VCaP (cell line): ENCODE data around the gene UQCRH.
A peak's percentile ranks its signal among the peaks of the same experiment; 100 is the strongest.

Experiments used
- H3K27ac ChIP-seq: fragments of 450-650 bp; 2 replicates; pipeline ENCODE4 v1.5.1; 2017
- TF ChIP-seq, protein P1 (sequence below): fragments of 450-650 bp; conservative IDR thresholded peaks from 2 replicates; pipeline ENCODE4 v1.5.1; 2017; ENCODE audit warnings: mild to moderate bottlenecking, moderate library complexity

Gene UQCRH

GRCh38 chr1:46303038-46303871 lies at the start of gene UQCRH, which contains the start of gene LRRC41:
TSS of gene UQCRH (plus strand) at chr1:46303698. CDS start at chr1:46303767, 69 bp downstream.
TSS of gene LRRC41 (minus strand) at chr1:46303616. CDS start at chr1:46303322, 294 bp downstream.
- H3K27ac ChIP-seq: peak within 1 kb of the TSS; percentile 98
- TF ChIP-seq, protein P1, sequence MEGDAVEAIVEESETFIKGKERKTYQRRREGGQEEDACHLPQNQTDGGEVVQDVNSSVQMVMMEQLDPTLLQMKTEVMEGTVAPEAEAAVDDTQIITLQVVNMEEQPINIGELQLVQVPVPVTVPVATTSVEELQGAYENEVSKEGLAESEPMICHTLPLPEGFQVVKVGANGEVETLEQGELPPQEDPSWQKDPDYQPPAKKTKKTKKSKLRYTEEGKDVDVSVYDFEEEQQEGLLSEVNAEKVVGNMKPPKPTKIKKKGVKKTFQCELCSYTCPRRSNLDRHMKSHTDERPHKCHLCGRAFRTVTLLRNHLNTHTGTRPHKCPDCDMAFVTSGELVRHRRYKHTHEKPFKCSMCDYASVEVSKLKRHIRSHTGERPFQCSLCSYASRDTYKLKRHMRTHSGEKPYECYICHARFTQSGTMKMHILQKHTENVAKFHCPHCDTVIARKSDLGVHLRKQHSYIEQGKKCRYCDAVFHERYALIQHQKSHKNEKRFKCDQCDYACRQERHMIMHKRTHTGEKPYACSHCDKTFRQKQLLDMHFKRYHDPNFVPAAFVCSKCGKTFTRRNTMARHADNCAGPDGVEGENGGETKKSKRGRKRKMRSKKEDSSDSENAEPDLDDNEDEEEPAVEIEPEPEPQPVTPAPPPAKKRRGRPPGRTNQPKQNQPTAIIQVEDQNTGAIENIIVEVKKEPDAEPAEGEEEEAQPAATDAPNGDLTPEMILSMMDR: no peak

DNA sequence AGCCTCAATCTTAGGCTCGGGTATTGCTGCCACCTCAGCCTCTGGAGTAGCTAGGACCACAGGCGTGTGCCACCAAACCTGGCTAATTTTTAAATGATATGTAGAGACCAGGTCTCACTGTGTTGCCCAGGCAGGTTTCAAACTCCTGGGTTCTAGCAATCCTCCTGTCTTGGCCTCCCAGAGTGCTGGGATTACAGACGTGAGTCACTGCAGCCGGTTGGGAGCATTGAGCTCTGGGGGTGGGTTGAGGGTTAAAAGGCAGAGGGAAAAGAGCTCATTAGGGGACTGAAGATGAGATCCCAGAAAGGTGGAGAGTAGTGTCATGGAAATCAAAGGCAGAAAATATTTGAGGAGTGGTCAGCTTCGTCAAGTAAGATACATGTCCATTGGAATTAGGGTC lies 48.8 kb upstream of the UQCRH start:
- TF ChIP-seq, protein P1: no peak
- H3K27ac ChIP-seq: no peak overlapping the region

DNA sequence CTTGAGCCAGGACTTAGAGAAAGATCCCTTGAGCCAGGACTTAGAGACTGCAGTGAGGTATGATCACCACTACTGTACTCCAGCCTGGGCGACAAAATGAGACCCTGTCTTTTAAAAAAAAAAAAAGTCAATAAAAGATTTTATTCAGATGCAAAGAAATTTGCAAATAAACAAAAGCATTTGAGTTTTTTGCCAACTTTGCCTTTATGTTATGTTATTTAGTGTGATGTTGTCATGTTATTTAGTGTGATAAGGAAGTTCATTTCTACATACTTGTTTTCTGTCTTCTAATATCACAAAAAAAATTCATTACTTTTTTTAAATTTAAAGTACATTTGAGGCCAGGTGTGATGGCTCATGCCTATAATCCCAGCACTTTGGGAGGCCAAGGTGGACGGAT lies 47.0 kb upstream of the UQCRH start:
- no peak overlapping the region for H3K27ac ChIP-seq
- TF ChIP-seq, protein P1: no peak

GRCh38 chr1:46262508-46262907 lies 41.0 kb upstream of the UQCRH start:
- TF ChIP-seq, protein P1: no peak
- no peak overlapping the region; the same call in 1 of the 2 replicates for H3K27ac ChIP-seq

GRCh38 chr1:46263146-46263545 lies 40.4 kb upstream of the UQCRH start:
- TF ChIP-seq, protein P1: no peak
- H3K27ac ChIP-seq: no peak overlapping the region

- H3K27ac ChIP-seq: no peak overlapping the region
- TF ChIP-seq, protein P1: no peak
These were observed 34.9 kb upstream of the UQCRH start for GRCh38 chr1:46268578-46268977.

GRCh38 chr1:46274225-46275029 lies 29.1 kb upstream of the UQCRH start:
- TF ChIP-seq, protein P1: no peak
- no peak overlapping the region for H3K27ac ChIP-seq
